Stimulated activated CD4-positive, alpha-beta T cell treated with anti-CD3 and anti-CD28 coated beads, Interleukin-15, amount 100 ng/mL, for 48 hours (primary cell): ENCODE results near the gene ABCF1.
A peak's percentile ranks its signal among the peaks of the same experiment; 100 is the strongest.

Experiments
- DNase-seq, 2 donors: peaks; one replicate each; pipeline ENCODE4 v3.0.0-alpha.2; 2020; ENCODE audit warnings: low read depth in 2 of 2

Gene ABCF1

GRCh38 chr6:30626484-30627366, 55.5 kb downstream of the ABCF1 start, which contains the start of gene ATAT1:
TSS of gene ATAT1 (plus strand) at chr6:30626874.
- peak; percentile 73 to 81 for DNase-seq

GRCh38 chr6:30635834-30636233, 64.6 kb downstream of the ABCF1 start:
- no peak for DNase-seq

- no peak for DNase-seq
Observed at GRCh38 chr6:30640481-30640880, 69.2 kb downstream of the ABCF1 start.

GRCh38 chr6:30641048-30641447, 69.8 kb downstream of the ABCF1 start:
- no peak for DNase-seq
